ENCODE data around the gene WHRN. TPM values are rescaled to one million over a fixed set of nuclear protein-coding genes. Genes with fewer than 3 reads are reported as not detected.

WHRN gene
- total RNA-seq, 1 donor from 2014 or later: 11.9 TPM

DNA sequence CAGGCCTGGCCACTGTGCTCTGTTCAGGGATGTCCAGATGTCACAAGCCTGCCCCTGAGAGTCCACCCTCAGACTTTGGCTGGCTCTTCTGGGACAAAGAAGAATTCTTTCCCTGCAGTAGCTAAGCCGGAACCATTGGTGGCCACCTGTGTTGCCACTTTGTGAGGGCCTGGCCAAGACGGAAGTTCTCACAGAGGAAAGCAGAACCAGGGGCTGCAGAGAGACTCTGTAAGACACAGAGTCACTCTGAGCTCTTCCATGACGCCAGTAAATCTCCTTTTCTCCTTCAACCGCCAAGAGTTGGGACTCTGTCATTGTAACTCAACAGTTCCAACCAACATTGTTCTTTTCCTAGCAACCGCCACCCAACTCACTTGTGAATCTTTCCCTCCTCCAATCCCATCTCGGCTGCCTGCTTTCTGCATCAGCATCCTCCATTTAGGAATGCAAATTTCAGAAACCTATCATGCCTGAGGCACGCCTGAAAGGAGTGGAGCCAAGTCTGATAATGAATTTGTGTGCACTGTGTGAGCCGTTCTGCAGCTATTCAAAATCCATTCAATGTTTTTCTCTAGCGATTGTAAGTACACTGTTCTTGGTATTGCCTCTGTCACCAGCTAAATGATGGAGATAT, 44.5 kb upstream of the WHRN start:
- Mint-ChIP-seq H3K27ac (no peak overlapping the region), H3K36me3 (ENCODE audit: insufficient read depth) (no peaks in the 10 kb centered on the region), H3K4me3 (ENCODE audit: low read depth) (no peak overlapping the region), H3K9me3 (ENCODE audit: low read depth) (no peaks in the 10 kb centered on the region), H3K4me1 (ENCODE audit: low read depth) (no peaks in the 10 kb centered on the region), H3K27me3 (peaks cover 17% of the 10 kb centered on the region)
- DNase-seq (ENCODE audit: low spot score, unreplicated experiment): no peak
- TF ChIP-seq, protein P1, sequence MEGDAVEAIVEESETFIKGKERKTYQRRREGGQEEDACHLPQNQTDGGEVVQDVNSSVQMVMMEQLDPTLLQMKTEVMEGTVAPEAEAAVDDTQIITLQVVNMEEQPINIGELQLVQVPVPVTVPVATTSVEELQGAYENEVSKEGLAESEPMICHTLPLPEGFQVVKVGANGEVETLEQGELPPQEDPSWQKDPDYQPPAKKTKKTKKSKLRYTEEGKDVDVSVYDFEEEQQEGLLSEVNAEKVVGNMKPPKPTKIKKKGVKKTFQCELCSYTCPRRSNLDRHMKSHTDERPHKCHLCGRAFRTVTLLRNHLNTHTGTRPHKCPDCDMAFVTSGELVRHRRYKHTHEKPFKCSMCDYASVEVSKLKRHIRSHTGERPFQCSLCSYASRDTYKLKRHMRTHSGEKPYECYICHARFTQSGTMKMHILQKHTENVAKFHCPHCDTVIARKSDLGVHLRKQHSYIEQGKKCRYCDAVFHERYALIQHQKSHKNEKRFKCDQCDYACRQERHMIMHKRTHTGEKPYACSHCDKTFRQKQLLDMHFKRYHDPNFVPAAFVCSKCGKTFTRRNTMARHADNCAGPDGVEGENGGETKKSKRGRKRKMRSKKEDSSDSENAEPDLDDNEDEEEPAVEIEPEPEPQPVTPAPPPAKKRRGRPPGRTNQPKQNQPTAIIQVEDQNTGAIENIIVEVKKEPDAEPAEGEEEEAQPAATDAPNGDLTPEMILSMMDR (IDR thresholded peaks at IDR 0.05; ENCODE audit: unreplicated experiment): no peak

DNA sequence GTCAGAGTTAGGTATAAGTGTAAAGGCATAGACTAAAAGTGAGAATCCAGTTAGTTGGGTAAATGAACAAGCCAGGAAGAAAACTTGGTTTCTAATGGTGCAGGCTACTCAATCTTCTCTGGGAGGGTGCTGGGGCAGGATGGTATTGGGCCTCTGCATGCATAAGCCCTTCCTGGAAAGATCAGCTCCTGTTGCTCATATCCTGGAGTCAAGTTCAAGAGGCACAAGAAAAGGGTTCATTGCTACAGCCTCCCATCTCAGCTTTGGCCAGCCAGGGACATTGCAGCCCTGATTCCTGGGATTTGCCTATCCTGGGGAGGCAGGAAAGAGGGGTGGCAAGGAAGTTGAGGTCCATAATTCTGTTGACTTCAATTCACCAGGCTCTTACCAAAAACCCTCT, 41.6 kb upstream of the WHRN start:
- no peak for DNase-seq (ENCODE audit: low spot score, unreplicated experiment)
- Mint-ChIP-seq H3K36me3 (ENCODE audit: insufficient read depth) (no peaks in the 10 kb centered on the region), H3K9me3 (ENCODE audit: low read depth) (no peaks in the 10 kb centered on the region), H3K27me3 (peaks cover 17% of the 10 kb centered on the region), H3K4me1 (ENCODE audit: low read depth) (no peaks in the 10 kb centered on the region), H3K4me3 (ENCODE audit: low read depth) (no peak overlapping the region), H3K27ac (no peak overlapping the region)
- TF ChIP-seq, protein P1 (IDR thresholded peaks at IDR 0.05; ENCODE audit: unreplicated experiment): no peak

DNA sequence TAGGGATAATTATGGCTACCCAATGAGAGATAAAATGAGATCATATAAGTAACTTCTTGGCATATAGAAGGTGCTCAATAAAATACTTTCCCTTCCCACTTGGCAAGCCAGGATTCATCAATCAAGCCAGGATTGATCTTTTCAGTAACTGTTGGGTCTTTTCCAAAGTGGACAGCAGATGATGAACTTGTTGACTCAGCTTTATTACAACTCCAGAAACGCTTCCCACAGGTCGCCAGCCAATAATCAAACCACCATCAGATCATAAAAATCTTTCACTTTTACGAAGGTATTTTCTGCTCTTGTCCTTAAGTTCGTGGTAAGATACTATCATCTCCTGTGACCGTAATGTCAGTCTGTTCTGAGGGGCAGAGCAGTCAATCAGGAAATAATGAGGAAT, 39.8 kb upstream of the WHRN start:
- H3K27ac Mint-ChIP-seq: no peak overlapping the region
- DNase-seq (ENCODE audit: low spot score, unreplicated experiment): no peak
- TF ChIP-seq, protein P1 (IDR thresholded peaks at IDR 0.05; ENCODE audit: unreplicated experiment): no peak
- no peak overlapping the region for H3K4me3 Mint-ChIP-seq (ENCODE audit: low read depth)
- peaks cover 17% of the 10 kb centered on the region for H3K27me3 Mint-ChIP-seq
- H3K4me1 Mint-ChIP-seq (ENCODE audit: low read depth): no peaks in the 10 kb centered on the region
- H3K9me3 Mint-ChIP-seq (ENCODE audit: low read depth): no peaks in the 10 kb centered on the region
- no peaks in the 10 kb centered on the region for H3K36me3 Mint-ChIP-seq (ENCODE audit: insufficient read depth)

DNA sequence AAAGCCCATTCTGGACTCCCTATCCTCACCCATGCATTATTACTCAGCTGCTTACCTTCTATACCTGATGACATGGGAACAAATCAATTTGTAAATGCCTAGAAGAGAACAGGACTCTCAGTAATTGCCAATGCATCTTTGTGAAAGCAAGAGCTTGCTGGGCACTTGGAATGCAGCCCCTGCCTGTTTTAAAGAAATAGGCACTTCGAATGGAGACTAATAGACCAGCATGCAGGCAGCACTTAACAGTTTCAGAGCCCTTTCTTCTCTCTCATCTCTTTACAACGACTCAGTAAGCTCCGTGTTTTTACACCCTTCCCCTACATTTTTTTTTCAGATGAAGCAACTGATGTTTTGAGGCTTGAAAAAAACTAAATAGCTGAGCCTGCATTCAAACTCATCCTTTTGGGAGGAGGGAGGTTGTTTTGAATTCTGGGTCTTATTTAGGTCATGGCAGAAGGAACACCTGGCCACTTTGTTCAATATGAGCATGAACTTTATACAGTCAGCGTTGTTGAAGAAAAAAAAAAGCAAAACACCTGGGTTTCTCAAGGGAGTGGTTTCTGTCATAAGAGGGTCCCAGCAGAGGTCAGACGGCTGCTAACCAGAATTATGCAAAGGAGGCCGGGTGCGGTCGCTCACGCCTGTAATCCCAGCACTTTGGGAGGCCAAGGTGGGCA, 34.6 kb upstream of the WHRN start:
- H3K36me3 Mint-ChIP-seq (ENCODE audit: insufficient read depth): no peaks in the 10 kb centered on the region
- TF ChIP-seq, protein P1 (IDR thresholded peaks at IDR 0.05; ENCODE audit: unreplicated experiment): no peak
- no peaks in the 10 kb centered on the region for H3K9me3 Mint-ChIP-seq (ENCODE audit: low read depth)
- H3K4me3 Mint-ChIP-seq (ENCODE audit: low read depth): no peak overlapping the region
- H3K27ac Mint-ChIP-seq: no peak overlapping the region
- DNase-seq (ENCODE audit: low spot score, unreplicated experiment): no peak
- peaks cover 4% of the 10 kb centered on the region for H3K4me1 Mint-ChIP-seq (ENCODE audit: low read depth)
- H3K27me3 Mint-ChIP-seq: peaks cover 15% of the 10 kb centered on the region

DNA sequence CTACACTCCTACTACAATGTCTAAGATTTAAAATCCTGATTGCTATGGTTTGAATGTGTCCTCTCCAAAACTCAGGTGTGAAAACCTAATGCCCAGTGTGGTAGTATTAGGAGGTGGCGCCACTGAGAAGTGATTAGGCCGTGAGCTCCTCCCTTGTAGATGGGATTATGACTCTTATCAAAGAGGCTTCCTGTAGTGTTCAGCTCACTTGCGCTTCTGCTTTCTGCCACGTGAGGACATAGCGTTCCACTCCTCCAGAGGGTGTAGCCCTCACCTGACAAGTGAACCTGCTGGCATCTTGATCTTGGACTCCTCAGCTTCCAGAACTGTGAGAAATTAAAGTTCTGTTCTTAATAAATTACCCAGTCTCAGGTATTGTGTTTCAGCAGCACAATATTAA, 33.0 kb upstream of the WHRN start:
- H3K4me1 Mint-ChIP-seq (ENCODE audit: low read depth): peaks cover 4% of the 10 kb centered on the region
- H3K27me3 Mint-ChIP-seq: peaks cover 15% of the 10 kb centered on the region
- H3K9me3 Mint-ChIP-seq (ENCODE audit: low read depth): no peaks in the 10 kb centered on the region
- no peaks in the 10 kb centered on the region for H3K36me3 Mint-ChIP-seq (ENCODE audit: insufficient read depth)
- H3K4me3 Mint-ChIP-seq (ENCODE audit: low read depth): no peak overlapping the region
- DNase-seq (ENCODE audit: low spot score, unreplicated experiment): no peak
- TF ChIP-seq, protein P1 (IDR thresholded peaks at IDR 0.05; ENCODE audit: unreplicated experiment): no peak
- no peak overlapping the region for H3K27ac Mint-ChIP-seq
